HepG2 (cell line): Measurements from ENCODE around the gene TKFC. TPM values are rescaled to one million over a fixed set of nuclear protein-coding genes. Genes with fewer than 3 reads are reported as not detected.

Source experiments
- BRCA1 ChIP-seq: sonication (generic); formaldehyde crosslinking; IDR thresholded peaks from 2 replicates; pipeline ENCODE4 v1.4.0; 2020; ENCODE audit warnings: missing genetic modification reagents
- EP300 ChIP-seq, 3 experiments: sonication (generic) in 1 of 3; formaldehyde crosslinking in 1 of 3; IDR thresholded peaks; 2 replicates each; pipeline versions ENCODE4 v1.5.1 to v1.6.1; 2011 to 2020; ENCODE audit warnings: low read depth in 2 of 3, low read length in 2 of 3, borderline replicate concordance in 1 of 3, improper control_type of control experiment in 1 of 3, mild to moderate bottlenecking in 1 of 3, missing genetic modification reagents in 1 of 3, moderate library complexity in 1 of 3
- KLF11 ChIP-seq: IDR thresholded peaks from 2 replicates; pipeline ENCODE4 v1.6.1; 2016; ENCODE audit warnings: missing compliant biosample characterization
- LRRFIP1 ChIP-seq: sonication (generic); formaldehyde crosslinking; conservative IDR thresholded peaks from 2 replicates; pipeline ENCODE4 v1.4.0; 2020; ENCODE audit warnings: missing genetic modification reagents
- PRDM4 ChIP-seq: sonication (generic); formaldehyde crosslinking; IDR thresholded peaks from 2 replicates; pipeline ENCODE4 v1.9.0; 2021; ENCODE audit warnings: missing genetic modification reagents, borderline replicate concordance
- RNF219 ChIP-seq: sonication (generic); formaldehyde crosslinking; IDR thresholded peaks from 2 replicates; pipeline ENCODE4 v1.5.0; 2020; ENCODE audit warnings: mild to moderate bottlenecking, missing genetic modification reagents
- SSRP1 ChIP-seq: IDR thresholded peaks from 2 replicates; pipeline ENCODE4 v1.6.1; 2016; ENCODE audit warnings: control low read depth
- ZC3H13 ChIP-seq: sonication (generic); formaldehyde crosslinking; IDR thresholded peaks from 2 replicates; pipeline ENCODE4 v1.8.1; 2023; ENCODE audit warnings: mild to moderate bottlenecking, missing genetic modification reagents, moderate library complexity
- ZNF326 ChIP-seq: sonication (generic); formaldehyde crosslinking; IDR thresholded peaks from 2 replicates; pipeline ENCODE4 v1.4.0; 2020; ENCODE audit warnings: missing genetic modification reagents, borderline replicate concordance
- ZNF33A ChIP-seq: sonication (generic); formaldehyde crosslinking; IDR thresholded peaks from 2 replicates; pipeline ENCODE4 v1.5.1; 2020; ENCODE audit warnings: missing genetic modification reagents, mild to moderate bottlenecking, moderate library complexity, borderline replicate concordance
- ZNF569 ChIP-seq: sonication (generic); formaldehyde crosslinking; IDR thresholded peaks from 2 replicates; pipeline ENCODE4 v1.5.0; 2020; ENCODE audit warnings: mild to moderate bottlenecking, missing genetic modification reagents, moderate library complexity, borderline replicate concordance
- polyA plus RNA-seq, 8 experiments: library from polyadenylated mRNA; depleted of rRNA in 3 of 8; stranded (reverse) in 7 of 8; unstranded in 1 of 8; fragments of >200 nt; fragmentation: Illumina TruSeq in 4 of 8; extraction: Trizol in 4 of 8; gene quantifications; 2 replicates each; pipeline versions ENCODE4 v1.2.1 to v1.2.3, GENCODE V29; 2011 to 2016; ENCODE audit warnings: low read depth in 4 of 8, missing spikeins in 1 of 8, mixed read lengths in 1 of 8; ENCODE audit not compliant: insufficient read depth in 1 of 8
- total RNA-seq, 5 experiments: library from RNA; depleted of rRNA; stranded (reverse); fragments of >200 nt; fragmentation: Illumina TruSeq; extraction: Trizol; gene quantifications; 2 replicates each; pipeline ENCODE4 v1.2.3, GENCODE V29; 2016; ENCODE audit warnings: low read depth in 1 of 5
- TF ChIP-seq, protein P1 (sequence below): sonication (generic); formaldehyde crosslinking; IDR thresholded peaks from 2 replicates; pipeline ENCODE4 v1.8.1; 2023; ENCODE audit warnings: mild to moderate bottlenecking, missing genetic modification reagents
- TF ChIP-seq, protein P2 (sequence below): sonication (generic); formaldehyde crosslinking; IDR thresholded peaks from 2 replicates; pipeline ENCODE4 v1.5.0; 2020; ENCODE audit warnings: mild to moderate bottlenecking, missing genetic modification reagents, borderline replicate concordance

TKFC gene
- total and polyA plus RNA-seq, 2 of the 13 experiments (the other 11 are each of a cell fraction or from before 2014, with no cell fraction given): 147 to 197 TPM

- TF ChIP-seq RNF219 (CRISPR knock-in tag) (no peak), ZNF33A (CRISPR knock-in tag) (no peak), ZNF326 (CRISPR knock-in tag) (no peak), SSRP1 (CRISPR knock-in tag) (0 out of 2 replicates have a peak, but pooled peaks have one; percentile 0), ZNF569 (no peak), KLF11 (no peak), EP300 (IDR thresholded peaks at IDR 0.05; ENCODE audit: low read depth in 2 of 2, low read length in 2 of 2) (no peak), EP300 (CRISPR knock-in tag; IDR thresholded peaks at IDR 0.05; ENCODE audit: borderline replicate concordance) (no peak), PRDM4 (CRISPR knock-in tag) (no peak), ZC3H13 (CRISPR knock-in tag) (0 out of 2 replicates have a peak, but pooled peaks have one; percentile 14), LRRFIP1 (CRISPR knock-in tag) (no peak), BRCA1 (CRISPR knock-in tag) (no peak)
- TF ChIP-seq, protein P1, sequence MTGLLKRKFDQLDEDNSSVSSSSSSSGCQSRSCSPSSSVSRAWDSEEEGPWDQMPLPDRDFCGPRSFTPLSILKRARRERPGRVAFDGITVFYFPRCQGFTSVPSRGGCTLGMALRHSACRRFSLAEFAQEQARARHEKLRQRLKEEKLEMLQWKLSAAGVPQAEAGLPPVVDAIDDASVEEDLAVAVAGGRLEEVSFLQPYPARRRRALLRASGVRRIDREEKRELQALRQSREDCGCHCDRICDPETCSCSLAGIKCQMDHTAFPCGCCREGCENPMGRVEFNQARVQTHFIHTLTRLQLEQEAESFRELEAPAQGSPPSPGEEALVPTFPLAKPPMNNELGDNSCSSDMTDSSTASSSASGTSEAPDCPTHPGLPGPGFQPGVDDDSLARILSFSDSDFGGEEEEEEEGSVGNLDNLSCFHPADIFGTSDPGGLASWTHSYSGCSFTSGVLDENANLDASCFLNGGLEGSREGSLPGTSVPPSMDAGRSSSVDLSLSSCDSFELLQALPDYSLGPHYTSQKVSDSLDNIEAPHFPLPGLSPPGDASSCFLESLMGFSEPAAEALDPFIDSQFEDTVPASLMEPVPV: no peak
- TF ChIP-seq, protein P2, sequence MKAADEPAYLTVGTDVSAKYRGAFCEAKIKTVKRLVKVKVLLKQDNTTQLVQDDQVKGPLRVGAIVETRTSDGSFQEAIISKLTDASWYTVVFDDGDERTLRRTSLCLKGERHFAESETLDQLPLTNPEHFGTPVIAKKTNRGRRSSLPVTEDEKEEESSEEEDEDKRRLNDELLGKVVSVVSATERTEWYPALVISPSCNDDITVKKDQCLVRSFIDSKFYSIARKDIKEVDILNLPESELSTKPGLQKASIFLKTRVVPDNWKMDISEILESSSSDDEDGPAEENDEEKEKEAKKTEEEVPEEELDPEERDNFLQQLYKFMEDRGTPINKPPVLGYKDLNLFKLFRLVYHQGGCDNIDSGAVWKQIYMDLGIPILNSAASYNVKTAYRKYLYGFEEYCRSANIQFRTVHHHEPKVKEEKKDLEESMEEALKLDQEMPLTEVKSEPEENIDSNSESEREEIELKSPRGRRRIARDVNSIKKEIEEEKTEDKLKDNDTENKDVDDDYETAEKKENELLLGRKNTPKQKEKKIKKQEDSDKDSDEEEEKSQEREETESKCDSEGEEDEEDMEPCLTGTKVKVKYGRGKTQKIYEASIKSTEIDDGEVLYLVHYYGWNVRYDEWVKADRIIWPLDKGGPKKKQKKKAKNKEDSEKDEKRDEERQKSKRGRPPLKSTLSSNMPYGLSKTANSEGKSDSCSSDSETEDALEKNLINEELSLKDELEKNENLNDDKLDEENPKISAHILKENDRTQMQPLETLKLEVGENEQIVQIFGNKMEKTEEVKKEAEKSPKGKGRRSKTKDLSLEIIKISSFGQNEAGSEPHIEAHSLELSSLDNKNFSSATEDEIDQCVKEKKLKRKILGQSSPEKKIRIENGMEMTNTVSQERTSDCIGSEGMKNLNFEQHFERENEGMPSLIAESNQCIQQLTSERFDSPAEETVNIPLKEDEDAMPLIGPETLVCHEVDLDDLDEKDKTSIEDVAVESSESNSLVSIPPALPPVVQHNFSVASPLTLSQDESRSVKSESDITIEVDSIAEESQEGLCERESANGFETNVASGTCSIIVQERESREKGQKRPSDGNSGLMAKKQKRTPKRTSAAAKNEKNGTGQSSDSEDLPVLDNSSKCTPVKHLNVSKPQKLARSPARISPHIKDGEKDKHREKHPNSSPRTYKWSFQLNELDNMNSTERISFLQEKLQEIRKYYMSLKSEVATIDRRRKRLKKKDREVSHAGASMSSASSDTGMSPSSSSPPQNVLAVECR (CRISPR knock-in tag): no peak
Observed at GRCh38 chr11:61333550-61334433, 764 bp downstream of the TKFC start (continued).
